ENCODE results near the gene CST7.

The CST7 gene

GRCh38 chr20:24962182-24962492 lies 13.1 kb downstream of the CST7 start:
- in situ Hi-C loops (cut with HindIII; ENCODE audit: low pct_ligation_motif_present, low sequenced_read_pairs), result no loop called here
- Histone ChIP-seq H3K27ac (no peak overlapping the region), H3K36me3 (replicated peaks) (peaks cover 22% of the 10 kb centered on the region), H3K27me3 (replicated peaks) (no peaks in the 10 kb centered on the region), H3K4me3 (ENCODE audit: low read depth, low read length) (no peak overlapping the region)
- no peak for DNase-seq
- no peak for TF ChIP-seq CTCF (IDR thresholded peaks at IDR 0.05; ENCODE audit: low read depth, low read length, missing control alignments)

GRCh38 chr20:24962510-24962909 lies 13.4 kb downstream of the CST7 start:
- in situ Hi-C loops (cut with HindIII; ENCODE audit: low pct_ligation_motif_present, low sequenced_read_pairs), result no loop called here
- Histone ChIP-seq H3K27me3 (replicated peaks) (no peaks in the 10 kb centered on the region), H3K36me3 (replicated peaks) (peaks cover 25% of the 10 kb centered on the region), H3K4me3 (ENCODE audit: low read depth, low read length) (no peak overlapping the region), H3K27ac (no peak overlapping the region)
- DNase-seq, result no peak
- no peak for TF ChIP-seq CTCF (IDR thresholded peaks at IDR 0.05; ENCODE audit: low read depth, low read length, missing control alignments)

GRCh38 chr20:24963672-24964505 lies 14.8 kb downstream of the CST7 start:
- peaks cover 32% of the 10 kb centered on the region for H3K36me3 ChIP-seq (replicated peaks)
- TF ChIP-seq CTCF (IDR thresholded peaks at IDR 0.05; ENCODE audit: low read depth, low read length, missing control alignments), result no peak
- in situ Hi-C loops (cut with HindIII; ENCODE audit: low pct_ligation_motif_present, low sequenced_read_pairs), result no loop called here
- H3K4me3 ChIP-seq (ENCODE audit: low read depth, low read length), result no peak overlapping the region
- no peak overlapping the region for H3K27ac ChIP-seq
- DNase-seq, result no peak
- no peaks in the 10 kb centered on the region for H3K27me3 ChIP-seq (replicated peaks)

- DNase-seq, result no peak
- Histone ChIP-seq H3K27ac (no peak overlapping the region), H3K36me3 (replicated peaks) (peaks cover 36% of the 10 kb centered on the region), H3K27me3 (replicated peaks) (no peaks in the 10 kb centered on the region), H3K4me3 (ENCODE audit: low read depth, low read length) (no peak overlapping the region)
- in situ Hi-C loops (cut with HindIII; ENCODE audit: low pct_ligation_motif_present, low sequenced_read_pairs), result no loop called here
- TF ChIP-seq CTCF (IDR thresholded peaks at IDR 0.05; ENCODE audit: low read depth, low read length, missing control alignments), result no peak
These were observed 15.4 kb downstream of the CST7 start for GRCh38 chr20:24964506-24964840.

- DNase-seq, result no peak
- in situ Hi-C loops (cut with HindIII; ENCODE audit: low pct_ligation_motif_present, low sequenced_read_pairs), result no loop called here
- peaks cover 41% of the 10 kb centered on the region for H3K36me3 ChIP-seq (replicated peaks)
- H3K4me3 ChIP-seq (ENCODE audit: low read depth, low read length), result no peak overlapping the region
- no peaks in the 10 kb centered on the region for H3K27me3 ChIP-seq (replicated peaks)
- H3K27ac ChIP-seq, result no peak overlapping the region
- no peak for TF ChIP-seq CTCF (IDR thresholded peaks at IDR 0.05; ENCODE audit: low read depth, low read length, missing control alignments)
These were observed 16.2 kb downstream of the CST7 start for GRCh38 chr20:24965065-24965919.

Measured in brain microvascular endothelial cell (primary cell).